Keratinocyte (primary cell): ENCODE results near the gene TPGS2. TPM values are rescaled to one million over a fixed set of nuclear protein-coding genes. Genes with fewer than 3 reads are reported as not detected.

ENCODE experiments used
- DNase-seq: peaks from one replicate; pipeline ENCODE4 v3.0.0-alpha.2; 2011; ENCODE audit warnings: low read depth, missing footprints, low spot score
- FAIRE-seq: peaks from 2 replicates; lab custom pipeline; 2011; peaks lifted over from hg19 to GRCh38; lab: Jason Lieb, UNC
- H2AFZ ChIP-seq: 2 replicates; pipeline ENCODE4 v1.6.0; 2012; ENCODE audit warnings: low read length, control low read depth, inconsistent platforms; ENCODE audit not compliant: control insufficient read depth
- H3K27ac ChIP-seq: 2 replicates; pipeline ENCODE4 v1.5.1; 2011; ENCODE audit warnings: low read length; ENCODE audit not compliant: control insufficient read depth, insufficient read depth
- H3K27me3 ChIP-seq: 3 replicates; pipeline ENCODE4 v1.6.0; 2011; ENCODE audit warnings: low read length; ENCODE audit not compliant: control insufficient read depth, insufficient read depth; ENCODE audit errors: extremely low read depth
- H3K36me3 ChIP-seq, 2 experiments: 2 replicates in 1 of 2; 3 replicates in 1 of 2; pipeline ENCODE4 v1.5.1; 2011; ENCODE audit warnings: low read length in 2 of 2, mild to moderate bottlenecking in 1 of 2; ENCODE audit not compliant: control insufficient read depth in 2 of 2, insufficient read depth in 2 of 2; ENCODE audit errors: extremely low read depth in 1 of 2
- H3K4me1 ChIP-seq: 3 replicates; pipeline ENCODE4 v1.5.1; 2011; ENCODE audit warnings: low read length; ENCODE audit not compliant: control insufficient read depth, insufficient read depth; ENCODE audit errors: extremely low read depth
- H3K4me2 ChIP-seq: 3 replicates; pipeline ENCODE4 v1.6.0; 2011; ENCODE audit warnings: low read depth, low read length; ENCODE audit not compliant: control insufficient read depth, insufficient read depth; ENCODE audit errors: extremely low read depth
- H3K4me3 ChIP-seq, 3 experiments: fragments of 200-600 bp in 1 of 3; sonication (generic) in 1 of 3; 2 replicates in 2 of 3; 3 replicates in 1 of 3; pipeline ENCODE4 v1.5.1; 2011 to 2016; ENCODE audit warnings: low read length in 3 of 3, mild to moderate bottlenecking in 3 of 3, control low read depth in 2 of 3, inconsistent platforms in 1 of 3, low read depth in 1 of 3, mixed read lengths in 1 of 3, mixed run types in 1 of 3, moderate library complexity in 1 of 3; ENCODE audit not compliant: control insufficient read depth in 2 of 3, insufficient read depth in 2 of 3; ENCODE audit errors: extremely low read depth in 1 of 3
- H3K79me2 ChIP-seq: 2 replicates; pipeline ENCODE4 v1.6.0; 2012; ENCODE audit warnings: low read length; ENCODE audit not compliant: control insufficient read depth, insufficient read depth
- H3K9ac ChIP-seq: 3 replicates; pipeline ENCODE4 v1.6.0; 2011; ENCODE audit warnings: low read length; ENCODE audit not compliant: control insufficient read depth, insufficient read depth; ENCODE audit errors: extremely low read depth
- H3K9me1 ChIP-seq: 3 replicates; pipeline ENCODE4 v1.6.0; 2011; ENCODE audit warnings: low read length; ENCODE audit not compliant: control insufficient read depth, insufficient read depth; ENCODE audit errors: extremely low read depth
- H3K9me3 ChIP-seq: 2 replicates; pipeline ENCODE4 v1.5.1; 2012; ENCODE audit warnings: low read depth, low read length; ENCODE audit not compliant: control insufficient read depth
- H4K20me1 ChIP-seq: 3 replicates; pipeline ENCODE4 v1.6.0; 2011; ENCODE audit warnings: low read length; ENCODE audit not compliant: control insufficient read depth, insufficient read depth; ENCODE audit errors: extremely low read depth
- EZH2 ChIP-seq: IDR thresholded peaks from one replicate; pipeline ENCODE4 v1.6.1; 2012; ENCODE audit warnings: inconsistent platforms, mild to moderate bottlenecking, low read length, moderate library complexity
- dilution Hi-C: fragments of 300-500 bp; cut with MboI; formaldehyde crosslinking; loops from one replicate; pipeline ENCODE4 v1.7.0; 2020; ENCODE audit warnings: low sequenced_read_pairs; ENCODE audit not compliant: extremely low pct_ligation_motif_present
- polyA plus RNA-seq, 5 experiments: library from polyadenylated mRNA; depleted of rRNA in 3 of 5; stranded (reverse) in 3 of 5; stranded (forward) in 1 of 5; unstranded in 1 of 5; fragments of >200 nt; gene quantifications; 1 replicate in 1 of 5; 2 replicates in 3 of 5; 3 replicates in 1 of 5; pipeline versions ENCODE4 v1.2.1 to v1.2.3, GENCODE V29; 2011 to 2012; ENCODE audit warnings: missing spikeins in 2 of 5, low read depth in 1 of 5, low replicate concordance in 1 of 5
- TF ChIP-seq, protein P1 (sequence below), 3 experiments: IDR thresholded peaks in 1 of 3; conservative IDR thresholded peaks in 1 of 3; optimal IDR thresholded peaks in 1 of 3; 2 replicates in 2 of 3; 3 replicates in 1 of 3; pipeline versions ENCODE3 to v1.5.1; 2011; ENCODE audit warnings: low read length in 3 of 3, mild to moderate bottlenecking in 3 of 3, moderate library complexity in 2 of 3, control low read depth in 1 of 3, inconsistent platforms in 1 of 3; ENCODE audit not compliant: insufficient read depth in 2 of 3; ENCODE audit errors: extremely low read depth in 1 of 3

The TPGS2 gene
- polyA plus RNA-seq, 1 donor (not counting 4 experiments of a cell fraction or from before 2014, with no cell fraction given): 254 TPM

DNA sequence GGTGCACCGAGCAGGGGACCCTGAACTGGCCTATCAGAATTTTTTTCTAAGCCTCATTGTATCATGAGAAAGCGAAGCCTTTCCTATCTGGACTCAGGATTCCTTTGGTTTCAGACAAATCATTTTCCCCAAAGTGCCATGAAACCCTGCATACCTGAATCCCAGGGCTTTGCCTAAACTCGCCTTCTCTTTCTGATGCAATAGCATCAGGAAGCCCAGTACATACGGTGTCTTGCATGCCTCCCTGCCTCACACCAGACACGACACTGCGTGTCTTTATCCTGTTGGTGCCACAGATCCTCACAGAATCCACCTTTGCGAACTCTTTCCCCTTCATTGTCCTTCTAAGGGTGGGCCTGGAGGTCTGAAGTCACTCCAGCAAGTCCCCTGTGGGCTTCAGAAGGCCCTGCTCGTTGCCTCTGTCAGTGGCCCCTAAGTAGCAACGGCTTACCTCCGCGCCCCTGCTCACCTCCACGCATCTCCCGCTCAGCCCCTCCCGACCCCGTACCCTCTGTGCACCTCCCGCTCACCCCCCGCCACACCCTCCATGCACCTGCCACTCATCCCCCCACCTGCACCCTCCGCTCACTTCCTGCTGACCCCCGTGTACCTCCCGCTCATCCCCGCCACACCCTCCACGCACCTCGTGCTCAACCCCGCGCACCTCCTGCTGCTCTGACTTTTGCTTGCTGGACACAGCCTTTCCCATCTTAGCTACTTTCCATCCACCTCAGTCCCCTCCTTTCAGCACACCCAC, 83.4 kb downstream of the TPGS2 start:
- H3K4me2 ChIP-seq: peak overlapping the region; percentile 50
- peaks cover 16% of the 10 kb centered on the region for H3K4me1 ChIP-seq
- H3K9me1 ChIP-seq: no peaks in the 10 kb centered on the region
- peak overlapping the region; percentile 24 for H3K9ac ChIP-seq
- peak overlapping the region; percentile 37 for H3K27ac ChIP-seq
- FAIRE-seq: peak; percentile 91
- H4K20me1 ChIP-seq: no peaks in the 10 kb centered on the region
- dilution Hi-C loops: no loop called here
- H3K27me3 ChIP-seq: no peaks in the 10 kb centered on the region
- H3K36me3 ChIP-seq: no peaks in the 10 kb centered on the region
- DNase-seq: no peak
- H3K9me3 ChIP-seq: no peaks in the 10 kb centered on the region
- no peaks in the 10 kb centered on the region for H3K79me2 ChIP-seq
- H3K4me3 ChIP-seq: peak overlapping the region in 1 of 3 experiments; percentile 25
- H2AFZ ChIP-seq: peak overlapping the region; percentile 57
- TF ChIP-seq, protein P1, sequence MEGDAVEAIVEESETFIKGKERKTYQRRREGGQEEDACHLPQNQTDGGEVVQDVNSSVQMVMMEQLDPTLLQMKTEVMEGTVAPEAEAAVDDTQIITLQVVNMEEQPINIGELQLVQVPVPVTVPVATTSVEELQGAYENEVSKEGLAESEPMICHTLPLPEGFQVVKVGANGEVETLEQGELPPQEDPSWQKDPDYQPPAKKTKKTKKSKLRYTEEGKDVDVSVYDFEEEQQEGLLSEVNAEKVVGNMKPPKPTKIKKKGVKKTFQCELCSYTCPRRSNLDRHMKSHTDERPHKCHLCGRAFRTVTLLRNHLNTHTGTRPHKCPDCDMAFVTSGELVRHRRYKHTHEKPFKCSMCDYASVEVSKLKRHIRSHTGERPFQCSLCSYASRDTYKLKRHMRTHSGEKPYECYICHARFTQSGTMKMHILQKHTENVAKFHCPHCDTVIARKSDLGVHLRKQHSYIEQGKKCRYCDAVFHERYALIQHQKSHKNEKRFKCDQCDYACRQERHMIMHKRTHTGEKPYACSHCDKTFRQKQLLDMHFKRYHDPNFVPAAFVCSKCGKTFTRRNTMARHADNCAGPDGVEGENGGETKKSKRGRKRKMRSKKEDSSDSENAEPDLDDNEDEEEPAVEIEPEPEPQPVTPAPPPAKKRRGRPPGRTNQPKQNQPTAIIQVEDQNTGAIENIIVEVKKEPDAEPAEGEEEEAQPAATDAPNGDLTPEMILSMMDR (optimal IDR thresholded peaks at IDR 0.05 in 1 of 3, IDR thresholded peaks at IDR 0.05 in 1 of 3, conservative IDR thresholded peaks at IDR 0.05 in 1 of 3; ENCODE audit: extremely low read depth in 1 of 3, insufficient read depth in 2 of 3, low read length in 3 of 3): no peak
- no peak for TF ChIP-seq EZH2

DNA sequence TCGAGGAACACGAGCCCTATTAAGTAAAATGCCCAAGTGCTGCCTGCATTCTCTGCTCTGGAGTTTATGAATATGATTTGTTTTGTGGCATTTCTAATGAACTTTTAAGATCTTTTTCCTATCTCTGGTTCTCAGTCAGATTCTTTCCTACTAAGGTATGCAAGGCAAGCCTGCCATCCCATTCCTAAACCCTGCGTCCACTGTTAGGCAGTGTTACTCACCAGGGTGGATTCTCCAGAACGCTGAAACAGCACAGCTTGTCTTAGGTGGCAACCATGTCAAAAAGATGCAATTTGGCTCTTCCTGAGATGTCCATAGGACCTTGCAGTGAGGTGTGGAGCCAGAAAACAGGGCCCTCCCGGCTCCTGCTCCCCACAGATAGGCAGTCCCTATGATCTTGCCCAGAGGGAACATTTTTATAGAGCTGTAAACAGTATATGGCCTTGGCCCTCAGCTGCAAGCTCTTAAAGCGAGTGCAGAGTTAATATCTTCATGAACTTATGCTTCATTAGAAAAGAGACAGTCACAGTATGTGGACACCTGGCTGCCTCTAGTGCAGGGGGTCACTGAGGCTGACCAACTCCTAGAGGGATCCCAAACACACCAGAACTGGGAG, 84.4 kb downstream of the TPGS2 start:
- Histone ChIP-seq H3K27ac (no peak overlapping the region), H3K9ac (no peak overlapping the region), H4K20me1 (no peaks in the 10 kb centered on the region), H3K9me3 (no peaks in the 10 kb centered on the region), H3K9me1 (no peaks in the 10 kb centered on the region), H3K4me3 (no peak overlapping the region), H2AFZ (no peak overlapping the region), H3K4me1 (peaks cover 16% of the 10 kb centered on the region), H3K27me3 (no peaks in the 10 kb centered on the region), H3K4me2 (no peak overlapping the region), H3K36me3 (no peaks in the 10 kb centered on the region), H3K79me2 (no peaks in the 10 kb centered on the region)
- DNase-seq: no peak
- FAIRE-seq: no peak
- dilution Hi-C loops: no loop called here
- TF ChIP-seq EZH2: no peak
- TF ChIP-seq, protein P1 (optimal IDR thresholded peaks at IDR 0.05 in 1 of 3, IDR thresholded peaks at IDR 0.05 in 1 of 3, conservative IDR thresholded peaks at IDR 0.05 in 1 of 3; ENCODE audit: extremely low read depth in 1 of 3, insufficient read depth in 2 of 3, low read length in 3 of 3): no peak

Other genes starting within 250 kb of the TPGS2 start
- 3.8 to 5.5 TPM (median 3.8 TPM) in 3 replicates for gene KIAA1328, start 125 bp upstream of the TPGS2 start, polyA plus RNA-seq